GM12865 (cell line): Measurements from ENCODE around the gene NOPCHAP1.

Experiments
- DNase-seq: peaks from one replicate; pipeline ENCODE4 v3.0.0; 2010; ENCODE audit warnings: low read depth
- H3K4me3 ChIP-seq: 2 replicates; pipeline ENCODE4 v1.5.1; 2011; ENCODE audit warnings: mild to moderate bottlenecking, low read depth, low read length, control low read depth
- CTCF ChIP-seq: IDR thresholded peaks from 2 replicates; pipeline ENCODE4 v1.5.1; 2011; ENCODE audit warnings: low read length, control low read depth, low read depth, inconsistent platforms; ENCODE audit not compliant: insufficient read depth; ENCODE audit errors: missing control alignments

NOPCHAP1 gene

GRCh38 chr12:104998423-104999346 lies 12.6 kb downstream of the NOPCHAP1 start:
- TF ChIP-seq CTCF = no peak
- no peak overlapping the region for H3K4me3 ChIP-seq
- no peak for DNase-seq

- H3K4me3 ChIP-seq = no peak overlapping the region
- DNase-seq = no peak
- TF ChIP-seq CTCF = no peak
These were observed 13.2 kb downstream of the NOPCHAP1 start for GRCh38 chr12:104999347-104999685.

GRCh38 chr12:105001476-105001875 lies 15.4 kb downstream of the NOPCHAP1 start:
- TF ChIP-seq CTCF = no peak
- DNase-seq = no peak
- no peak overlapping the region for H3K4me3 ChIP-seq

GRCh38 chr12:105013892-105014291 lies 27.8 kb downstream of the NOPCHAP1 start:
- TF ChIP-seq CTCF = no peak
- no peak for DNase-seq
- H3K4me3 ChIP-seq = no peak overlapping the region

- no peak overlapping the region for H3K4me3 ChIP-seq
- TF ChIP-seq CTCF = no peak
- no peak for DNase-seq
These were observed 28.5 kb downstream of the NOPCHAP1 start for GRCh38 chr12:105014603-105015002.

GRCh38 chr12:105015543-105015942 lies 29.4 kb downstream of the NOPCHAP1 start:
- H3K4me3 ChIP-seq = no peak overlapping the region
- no peak for TF ChIP-seq CTCF
- no peak for DNase-seq

- DNase-seq = no peak
- no peak overlapping the region for H3K4me3 ChIP-seq
- no peak for TF ChIP-seq CTCF
These were observed 31.9 kb downstream of the NOPCHAP1 start for GRCh38 chr12:105018012-105018411.
